OCI-LY1 (cell line): ENCODE data around the gene MYO5B.

ENCODE experiments used
- H2AFZ ChIP-seq: fragments of 200-600 bp; sonication (generic), shearing (Covaris generic); 2 replicates; pipeline ENCODE4 v1.6.0; 2014; ENCODE audit warnings: antibody characterized with exemption, mild to moderate bottlenecking, low read length
- H3F3A ChIP-seq: fragments of 200-600 bp; sonication (generic), shearing (Covaris generic); 2 replicates; pipeline ENCODE4 v1.6.0; 2014; ENCODE audit warnings: mild to moderate bottlenecking, antibody characterized with exemption, low read length, moderate library complexity; ENCODE audit not compliant: insufficient read depth
- H3K27ac ChIP-seq: fragments of 200-600 bp; sonication (generic); 2 replicates; pipeline ENCODE4 v1.5.1; 2014; ENCODE audit warnings: low read length, mixed run types, mild to moderate bottlenecking, low read depth; ENCODE audit not compliant: poor library complexity, severe bottlenecking
- H3K27me3 ChIP-seq: fragments of 200-600 bp; sonication (generic); 2 replicates; pipeline ENCODE4 v1.6.0; 2014; ENCODE audit warnings: antibody characterized with exemption, mild to moderate bottlenecking, low read length, moderate library complexity; ENCODE audit not compliant: insufficient read depth
- H3K36me3 ChIP-seq: fragments of 200-600 bp; sonication (generic); 2 replicates; pipeline ENCODE4 v1.6.1; 2014; ENCODE audit warnings: mild to moderate bottlenecking, antibody characterized with exemption, low read length, moderate library complexity, mixed read lengths; ENCODE audit not compliant: insufficient read depth
- H3K4me1 ChIP-seq: fragments of 200-600 bp; sonication (generic); 2 replicates; pipeline ENCODE4 v1.5.1; 2014; ENCODE audit warnings: mild to moderate bottlenecking, low read length, moderate library complexity; ENCODE audit not compliant: insufficient read depth, severe bottlenecking
- H3K4me2 ChIP-seq: fragments of 200-600 bp; sonication (generic), shearing (Covaris generic); 2 replicates; pipeline ENCODE4 v1.6.1; 2014; ENCODE audit warnings: low read length
- H3K4me3 ChIP-seq: fragments of 200-600 bp; sonication (generic); 2 replicates; pipeline ENCODE4 v1.5.1; 2014; ENCODE audit warnings: low read length, low read depth, mild to moderate bottlenecking, mixed read lengths; ENCODE audit not compliant: poor library complexity, severe bottlenecking
- H3K79me2 ChIP-seq: fragments of 200-600 bp; shearing (Covaris generic); 2 replicates; pipeline ENCODE4 v1.6.1; 2016; ENCODE audit warnings: mixed run types, low read length, mixed read lengths; ENCODE audit not compliant: insufficient read depth
- H3K9ac ChIP-seq: fragments of 200-600 bp; sonication (generic), shearing (Covaris generic); 2 replicates; pipeline ENCODE4 v1.6.1; 2014; ENCODE audit warnings: mild to moderate bottlenecking, low read length, mixed read lengths
- H3K9me2 ChIP-seq: fragments of 200-600 bp; sonication (generic), shearing (Covaris generic); 2 replicates; pipeline ENCODE4 v1.6.1; 2014; ENCODE audit warnings: low read depth, mild to moderate bottlenecking, low read length, mixed read lengths
- H3K9me3 ChIP-seq: fragments of 200-600 bp; shearing (Covaris generic); 2 replicates; pipeline ENCODE4 v1.6.1; 2014; ENCODE audit warnings: low read length, mixed read lengths
- H4K20me1 ChIP-seq: fragments of 200-600 bp; sonication (generic), shearing (Covaris generic); 2 replicates; pipeline ENCODE4 v1.6.0; 2016; ENCODE audit warnings: mild to moderate bottlenecking, low read length; ENCODE audit not compliant: insufficient read depth
- EZH2 ChIP-seq: fragments of 200-600 bp; sonication (generic), shearing (Covaris generic); IDR thresholded peaks from 2 replicates; pipeline ENCODE4 v1.8.0; 2017; ENCODE audit warnings: borderline replicate concordance, mixed run types, mild to moderate bottlenecking, antibody characterized with exemption, low read length, moderate library complexity, mixed read lengths
- TF ChIP-seq, protein P1 (sequence below): fragments of 200-600 bp; sonication (generic), shearing (Covaris generic); IDR thresholded peaks from 2 replicates; pipeline ENCODE4 v1.5.1; 2017; ENCODE audit warnings: mild to moderate bottlenecking, antibody characterized with exemption, low read length, moderate library complexity, mixed read lengths

The MYO5B gene

DNA sequence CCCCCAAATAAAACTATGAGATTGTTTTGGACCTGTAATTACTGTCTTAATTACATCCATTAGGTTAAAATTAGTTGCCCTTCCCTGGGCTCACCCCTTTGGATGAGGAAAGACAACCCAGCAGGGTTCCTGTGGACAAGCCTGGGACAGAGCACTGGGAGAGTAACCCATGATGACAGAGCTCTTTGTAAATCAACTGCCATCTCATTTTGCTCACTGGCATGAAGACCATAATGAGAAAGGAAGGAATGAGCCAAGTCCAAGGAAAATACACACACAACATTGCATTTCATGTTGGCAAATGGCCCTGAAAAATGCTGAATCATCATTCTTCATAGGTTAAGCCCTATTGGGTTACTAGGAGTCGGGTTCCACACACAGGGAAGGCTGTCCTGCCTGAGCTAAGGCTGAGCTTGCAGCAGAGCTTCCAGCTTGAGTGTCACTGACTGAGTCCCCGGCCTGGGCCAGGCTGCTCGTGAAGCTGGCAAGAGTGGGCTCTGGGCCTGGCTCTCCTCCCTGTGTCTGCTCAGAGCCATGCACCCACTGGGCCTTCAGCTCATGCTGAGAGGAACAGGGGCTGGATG lies 287.5 kb downstream of the MYO5B start:
- TF ChIP-seq EZH2: no peak
- TF ChIP-seq, protein P1, sequence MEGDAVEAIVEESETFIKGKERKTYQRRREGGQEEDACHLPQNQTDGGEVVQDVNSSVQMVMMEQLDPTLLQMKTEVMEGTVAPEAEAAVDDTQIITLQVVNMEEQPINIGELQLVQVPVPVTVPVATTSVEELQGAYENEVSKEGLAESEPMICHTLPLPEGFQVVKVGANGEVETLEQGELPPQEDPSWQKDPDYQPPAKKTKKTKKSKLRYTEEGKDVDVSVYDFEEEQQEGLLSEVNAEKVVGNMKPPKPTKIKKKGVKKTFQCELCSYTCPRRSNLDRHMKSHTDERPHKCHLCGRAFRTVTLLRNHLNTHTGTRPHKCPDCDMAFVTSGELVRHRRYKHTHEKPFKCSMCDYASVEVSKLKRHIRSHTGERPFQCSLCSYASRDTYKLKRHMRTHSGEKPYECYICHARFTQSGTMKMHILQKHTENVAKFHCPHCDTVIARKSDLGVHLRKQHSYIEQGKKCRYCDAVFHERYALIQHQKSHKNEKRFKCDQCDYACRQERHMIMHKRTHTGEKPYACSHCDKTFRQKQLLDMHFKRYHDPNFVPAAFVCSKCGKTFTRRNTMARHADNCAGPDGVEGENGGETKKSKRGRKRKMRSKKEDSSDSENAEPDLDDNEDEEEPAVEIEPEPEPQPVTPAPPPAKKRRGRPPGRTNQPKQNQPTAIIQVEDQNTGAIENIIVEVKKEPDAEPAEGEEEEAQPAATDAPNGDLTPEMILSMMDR: no peak
- Histone ChIP-seq H3K27me3 (no peaks in the 10 kb centered on the region), H3K36me3 (no peaks in the 10 kb centered on the region), H3K4me1 (no peaks in the 10 kb centered on the region), H4K20me1 (no peaks in the 10 kb centered on the region), H3K9me3 (no peaks in the 10 kb centered on the region), H2AFZ (no peak overlapping the region), H3K9me2 (no peaks in the 10 kb centered on the region), H3K9ac (no peak overlapping the region), H3K79me2 (no peaks in the 10 kb centered on the region), H3K4me3 (no peak overlapping the region), H3F3A (no peaks in the 10 kb centered on the region), H3K4me2 (no peak overlapping the region), H3K27ac (no peak overlapping the region)

DNA sequence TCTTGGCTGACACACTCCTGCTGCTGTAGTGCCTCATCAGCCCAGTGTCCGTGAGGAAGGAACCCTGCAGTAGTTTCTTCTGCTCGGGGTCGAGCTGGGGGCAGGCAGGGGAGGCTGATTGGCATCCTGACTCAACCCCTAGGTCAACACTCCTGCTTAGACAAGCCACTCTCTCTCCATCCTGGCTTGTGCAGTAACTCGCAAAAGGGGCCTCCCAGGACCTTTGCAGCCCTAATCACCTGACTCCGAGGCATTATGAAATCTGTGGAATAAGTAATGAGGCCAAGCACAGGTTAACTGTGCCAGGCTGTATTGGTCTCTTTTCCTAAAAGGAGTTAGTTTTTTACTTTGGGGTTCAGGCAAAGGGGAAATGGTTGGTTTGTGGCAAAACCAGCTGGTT lies 289.2 kb downstream of the MYO5B start:
- TF ChIP-seq, protein P1: no peak
- TF ChIP-seq EZH2: no peak
- H3K79me2 ChIP-seq: no peaks in the 10 kb centered on the region
- no peak overlapping the region for H3K4me3 ChIP-seq
- H3K4me1 ChIP-seq: no peaks in the 10 kb centered on the region
- H3K9me3 ChIP-seq: no peaks in the 10 kb centered on the region
- H3K36me3 ChIP-seq: no peaks in the 10 kb centered on the region
- H3K4me2 ChIP-seq: no peak overlapping the region
- no peak overlapping the region for H2AFZ ChIP-seq
- H3K9me2 ChIP-seq: no peaks in the 10 kb centered on the region
- no peaks in the 10 kb centered on the region for H4K20me1 ChIP-seq
- no peak overlapping the region for H3K27ac ChIP-seq
- H3K27me3 ChIP-seq: no peaks in the 10 kb centered on the region
- H3K9ac ChIP-seq: no peak overlapping the region
- no peaks in the 10 kb centered on the region for H3F3A ChIP-seq

DNA sequence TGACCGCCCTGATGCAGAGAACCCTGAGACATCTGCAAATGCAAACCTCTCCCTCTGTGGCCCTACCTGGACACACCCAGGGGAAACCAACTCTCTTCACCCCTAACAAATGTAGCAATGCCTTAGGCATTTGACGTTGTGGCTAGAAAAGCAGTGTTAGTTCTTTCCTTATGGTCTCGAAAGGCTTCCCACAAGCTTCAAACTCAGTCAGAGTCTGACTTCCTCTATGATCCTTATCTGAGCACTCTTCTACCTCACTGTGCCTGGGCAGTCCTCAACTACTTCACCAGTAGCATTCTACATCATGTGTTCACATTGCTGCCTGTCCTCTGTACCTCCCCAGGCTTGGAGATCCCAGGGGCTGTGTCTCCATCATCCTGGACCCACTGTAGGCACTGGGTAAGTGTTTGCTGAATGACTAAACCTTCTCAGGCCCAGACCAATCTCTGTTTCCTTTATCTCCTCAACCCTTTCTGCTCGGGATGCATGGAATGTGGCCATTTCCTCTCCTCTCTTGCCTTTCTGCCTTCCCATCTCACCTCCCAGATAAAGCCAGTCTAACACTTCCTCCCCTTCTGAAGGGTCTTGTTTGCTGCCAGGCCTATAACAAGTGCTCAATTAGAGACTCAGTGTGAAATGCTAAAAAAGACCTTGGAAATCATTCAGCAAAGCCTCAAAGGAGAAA lies 289.9 kb downstream of the MYO5B start:
- H3K4me3 ChIP-seq: no peak overlapping the region
- no peak for TF ChIP-seq EZH2
- no peaks in the 10 kb centered on the region for H3K27me3 ChIP-seq

More for the DNA sequence above, 289.9 kb downstream of the MYO5B start:
- Histone ChIP-seq H3K4me1 (no peaks in the 10 kb centered on the region), H3K9me2 (no peaks in the 10 kb centered on the region), H3K79me2 (no peaks in the 10 kb centered on the region), H3K27ac (no peak overlapping the region), H2AFZ (no peak overlapping the region), H3K9ac (no peak overlapping the region), H3F3A (no peaks in the 10 kb centered on the region), H3K9me3 (no peaks in the 10 kb centered on the region), H3K4me2 (no peak overlapping the region), H3K36me3 (no peaks in the 10 kb centered on the region), H4K20me1 (no peaks in the 10 kb centered on the region)
